ENCODE data around the gene MATN3. TPM values are rescaled to one million over a fixed set of nuclear protein-coding genes. Genes with fewer than 3 reads are reported as not detected.

Gene MATN3
- total RNA-seq: 1.3 and 2.3 TPM in 2 replicates

GRCh38 chr2:20012282-20013125 lies at the start of gene MATN3:
Gene MATN3 (minus strand): TSS chr2:20012668. CDS start chr2:20012631, 37 bp downstream.

GRCh38 chr2:20051532-20052228 lies 39.2 kb upstream of the MATN3 start, which contains the start of gene LAPTM4A:
Gene LAPTM4A (minus strand): TSS chr2:20051628. CDS start chr2:20051520, 108 bp downstream.

GRCh38 chr2:19989667-19990415 lies 22.6 kb downstream of the MATN3 start, which contains the start of gene WDR35:
Gene WDR35 (minus strand): TSS chr2:19990105. CDS start chr2:19990015, 90 bp downstream.

Other genes with a start within 250 kb of the MATN3 start
- gene TTC32, start 110.7 kb downstream of the MATN3 start, total RNA-seq: 6.1 and 9.9 TPM in 2 replicates
- 9.4 and 15.5 TPM in 2 replicates for gene WDR35, start 22.6 kb downstream of the MATN3 start, total RNA-seq
- gene LAPTM4A, start 39.0 kb upstream of the MATN3 start, total RNA-seq: 101 and 126 TPM in 2 replicates
- gene SDC1, start 212.5 kb upstream of the MATN3 start, total RNA-seq: 7.9 and 91.5 TPM in 2 replicates